ENCODE data around the gene REST. TPM values are rescaled to one million over a fixed set of nuclear protein-coding genes. Genes with fewer than 3 reads are reported as not detected.

REST gene
- total RNA-seq, 1 donor, result 50.7 TPM

GRCh38 chr4:56958111-56958517 is 50.4 kb downstream of the REST start:
- H3K79me2 ChIP-seq (ENCODE audit: insufficient read depth, low read length), result no peaks in the 10 kb centered on the region
- H2AFZ ChIP-seq (ENCODE audit: low read length), result no peak overlapping the region
- H4K20me1 ChIP-seq (ENCODE audit: insufficient read depth, low read length), result no peaks in the 10 kb centered on the region
- H3K27me3 ChIP-seq (ENCODE audit: insufficient read depth, low read length), result no peaks in the 10 kb centered on the region
- peak overlapping the region; percentile 47 for H3K4me2 ChIP-seq (ENCODE audit: insufficient read depth, low read length)
- peak; percentile 94 for DNase-seq (ENCODE audit: insufficient read length, low spot score, missing footprints)
- H3K4me3 ChIP-seq (ENCODE audit: insufficient read depth, low read length), result no peak overlapping the region
- TF ChIP-seq CTCF (IDR thresholded peaks at IDR 0.05; ENCODE audit: extremely low read depth, low read depth, low read length), result no peak
- peak overlapping the region; percentile 79 for H3K27ac ChIP-seq (ENCODE audit: low read depth, low read length)
- no peaks in the 10 kb centered on the region for H3K9me3 ChIP-seq (ENCODE audit: low read depth, low read length)
- peaks cover 10% of the 10 kb centered on the region for H3K36me3 ChIP-seq (ENCODE audit: insufficient read depth, low read length)
- H3K4me1 ChIP-seq (ENCODE audit: insufficient read depth, low read length), result peaks cover 14% of the 10 kb centered on the region

GRCh38 chr4:56959100-56959499 is 51.4 kb downstream of the REST start:
- no peak overlapping the region for H3K4me3 ChIP-seq (ENCODE audit: insufficient read depth, low read length)
- no peak for DNase-seq (ENCODE audit: insufficient read length, low spot score, missing footprints)

GRCh38 chr4:56961107-56961500 is 53.4 kb downstream of the REST start:
- Histone ChIP-seq H4K20me1 (ENCODE audit: insufficient read depth, low read length) (no peaks in the 10 kb centered on the region), H3K4me3 (ENCODE audit: insufficient read depth, low read length) (no peak overlapping the region), H3K4me1 (ENCODE audit: insufficient read depth, low read length) (peaks cover 14% of the 10 kb centered on the region), H3K36me3 (ENCODE audit: insufficient read depth, low read length) (peaks cover 36% of the 10 kb centered on the region), H3K4me2 (ENCODE audit: insufficient read depth, low read length) (no peak overlapping the region), H3K79me2 (ENCODE audit: insufficient read depth, low read length) (no peaks in the 10 kb centered on the region), H3K9me3 (ENCODE audit: low read depth, low read length) (no peaks in the 10 kb centered on the region), H3K27ac (ENCODE audit: low read depth, low read length) (no peak overlapping the region), H3K27me3 (ENCODE audit: insufficient read depth, low read length) (no peaks in the 10 kb centered on the region), H2AFZ (ENCODE audit: low read length) (no peak overlapping the region)
- no peak for DNase-seq (ENCODE audit: insufficient read length, low spot score, missing footprints)
- no peak for TF ChIP-seq CTCF (IDR thresholded peaks at IDR 0.05; ENCODE audit: extremely low read depth, low read depth, low read length)

More at GRCh38 chr4:56959100-56959499, 51.4 kb downstream of the REST start:
- no peaks in the 10 kb centered on the region for H3K27me3 ChIP-seq (ENCODE audit: insufficient read depth, low read length)
- TF ChIP-seq CTCF (IDR thresholded peaks at IDR 0.05; ENCODE audit: extremely low read depth, low read depth, low read length), result no peak
- H2AFZ ChIP-seq (ENCODE audit: low read length), result no peak overlapping the region
- peaks cover 14% of the 10 kb centered on the region for H3K4me1 ChIP-seq (ENCODE audit: insufficient read depth, low read length)
- no peaks in the 10 kb centered on the region for H4K20me1 ChIP-seq (ENCODE audit: insufficient read depth, low read length)
- no peaks in the 10 kb centered on the region for H3K79me2 ChIP-seq (ENCODE audit: insufficient read depth, low read length)
- H3K4me2 ChIP-seq (ENCODE audit: insufficient read depth, low read length), result peak overlapping the region; percentile 47
- peak overlapping the region; percentile 79 for H3K27ac ChIP-seq (ENCODE audit: low read depth, low read length)
- no peaks in the 10 kb centered on the region for H3K9me3 ChIP-seq (ENCODE audit: low read depth, low read length)
- peaks cover 18% of the 10 kb centered on the region for H3K36me3 ChIP-seq (ENCODE audit: insufficient read depth, low read length)

GRCh38 chr4:56971383-56971782 is 63.7 kb downstream of the REST start:
- TF ChIP-seq CTCF (IDR thresholded peaks at IDR 0.05; ENCODE audit: extremely low read depth, low read depth, low read length), result no peak
- H3K36me3 ChIP-seq (ENCODE audit: insufficient read depth, low read length), result peaks cover 64% of the 10 kb centered on the region
- no peak overlapping the region for H3K4me2 ChIP-seq (ENCODE audit: insufficient read depth, low read length)
- H3K9me3 ChIP-seq (ENCODE audit: low read depth, low read length), result no peaks in the 10 kb centered on the region
- H3K4me1 ChIP-seq (ENCODE audit: insufficient read depth, low read length), result no peaks in the 10 kb centered on the region
- H3K79me2 ChIP-seq (ENCODE audit: insufficient read depth, low read length), result peaks cover 32% of the 10 kb centered on the region
- DNase-seq (ENCODE audit: insufficient read length, low spot score, missing footprints), result no peak
- H3K27me3 ChIP-seq (ENCODE audit: insufficient read depth, low read length), result no peaks in the 10 kb centered on the region
- no peak overlapping the region for H3K27ac ChIP-seq (ENCODE audit: low read depth, low read length)
- no peak overlapping the region for H3K4me3 ChIP-seq (ENCODE audit: insufficient read depth, low read length)
- peaks cover 7% of the 10 kb centered on the region for H4K20me1 ChIP-seq (ENCODE audit: insufficient read depth, low read length)
- H2AFZ ChIP-seq (ENCODE audit: low read length), result no peak overlapping the region

Data from osteoblast (primary cell).